Prostate gland (tissue), 2 donors: Measurements from ENCODE around the gene RCHY1. TPM values are rescaled to one million over a fixed set of nuclear protein-coding genes. Genes with fewer than 3 reads are reported as not detected.

Source experiments
- DNase-seq: peaks from one replicate; pipeline ENCODE4 v3.0.0-alpha.2; 2019; ENCODE audit warnings: low spot score
- H3K27ac ChIP-seq, 2 donors: fragments of 200-600 bp; sonication (generic); 2 replicates each; pipeline ENCODE4 v1.5.1; 2017 to 2019
- H3K27me3 ChIP-seq: fragments of 200-600 bp; sonication (generic); replicated peaks from 2 replicates; pipeline ENCODE4 v1.5.1; 2019; ENCODE audit not compliant: insufficient read depth
- H3K36me3 ChIP-seq, 2 donors: fragments of 200-600 bp; sonication (generic); 1 replicate in 1 of 2; 2 replicates in 1 of 2; pipeline versions ENCODE4 v1.5.1 to v1.8.1; 2017 to 2019
- H3K4me1 ChIP-seq: fragments of 200-600 bp; sonication (generic); replicated peaks from 2 replicates; pipeline ENCODE4 v1.5.1; 2019
- H3K4me3 ChIP-seq, 2 donors: fragments of 200-600 bp; sonication (generic); 2 replicates each; pipeline ENCODE4 v1.5.1; 2017 to 2019
- H3K9me3 ChIP-seq: fragments of 200-600 bp; sonication (generic); 2 replicates; pipeline ENCODE4 v1.5.1; 2017
- CTCF ChIP-seq, 4 experiments: fragments of 200-600 bp in 2 of 4; fragments of 450-650 bp in 2 of 4; sonication (generic) in 2 of 4; IDR thresholded peaks; 1 replicate in 3 of 4; 2 replicates in 1 of 4; pipeline ENCODE4 v1.5.1; 2016 to 2019; ENCODE audit warnings: antibody characterized with exemption in 4 of 4, mild to moderate bottlenecking in 2 of 4, moderate library complexity in 2 of 4
- POLR2A ChIP-seq: fragments of 450-650 bp; IDR thresholded peaks from one replicate; pipeline ENCODE4 v1.6.1; 2016; ENCODE audit warnings: antibody characterized with exemption, mild to moderate bottlenecking
- POLR2AphosphoS5 ChIP-seq: sonication (generic); formaldehyde crosslinking; IDR thresholded peaks from one replicate; pipeline ENCODE4 v1.6.1; 2017; ENCODE audit warnings: antibody characterized with exemption
- WGBS: methylation state at CpG from one replicate; pipeline ENCODE4 v1.1.5; 2018; 5-methylcytosine and 5-hydroxymethylcytosine counted together
- intact Hi-C: fragments of 100-400 bp; cut with DNase I; formaldehyde crosslinking; loops from one replicate; pipeline ENCODE4 v1.14.2; 2022
- total RNA-seq, 2 donors: library from RNA; depleted of rRNA; stranded (reverse); fragments of >200 nt; gene quantifications; one replicate each; pipeline ENCODE4 v1.1.0, GENCODE V29; 2016

The RCHY1 gene
- total RNA-seq, 2 donors from 2014 or later, result 18.7 to 23.3 TPM

DNA sequence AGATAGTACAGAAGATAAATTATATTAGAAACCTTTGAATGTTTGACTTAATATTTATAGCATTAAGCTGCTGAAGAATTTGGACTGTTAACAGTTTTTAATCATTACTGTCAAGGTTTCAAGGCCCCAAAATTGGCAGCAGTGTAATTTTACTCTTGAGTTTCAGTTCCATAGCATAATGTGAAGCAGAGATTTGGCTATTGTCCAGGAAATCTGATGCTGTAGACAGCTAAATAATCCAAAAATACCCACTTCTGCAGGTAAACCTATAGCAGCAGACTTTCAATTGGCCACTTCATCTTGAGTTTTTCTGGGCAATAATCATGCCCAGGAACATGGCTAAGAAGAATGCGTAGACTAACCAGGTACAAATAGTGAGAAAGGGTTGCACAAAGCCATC is 85.0 kb downstream of the RCHY1 start:
- intact Hi-C loops, result no loop called here
- no peaks in the 10 kb centered on the region for H3K4me1 ChIP-seq
- H3K27ac ChIP-seq, result no peak overlapping the region
- H3K27me3 ChIP-seq, result no peaks in the 10 kb centered on the region
- 0% methylated on average over 1 of the region's 1 CpG for WGBS
- TF ChIP-seq CTCF (IDR thresholded peaks at IDR 0.05) (no peak), POLR2AphosphoS5 (no peak), POLR2A (no peak)
- no peak overlapping the region for H3K4me3 ChIP-seq
- no peaks in the 10 kb centered on the region for H3K36me3 ChIP-seq
- H3K9me3 ChIP-seq, result no peaks in the 10 kb centered on the region
- DNase-seq, result no peak

Other genes starting within 250 kb of the RCHY1 start
- 10 to 100 TPM; 20.7 to 24.1 TPM for gene THAP6, start 70 bp upstream of the RCHY1 start, total RNA-seq
- gene ODAPH, start 41.7 kb upstream of the RCHY1 start, total RNA-seq, result not detected
- gene CDKL2, start 116.1 kb upstream of the RCHY1 start, total RNA-seq, result 1 to 10 TPM in 1 of 2 donors, not detected in 1; 2.7 TPM
- gene G3BP2, start 159.0 kb upstream of the RCHY1 start, total RNA-seq, result 100 to 1,000 TPM in 1 of 2 donors, 10 to 100 TPM in 1; 95.0 to 121 TPM
- 10 to 100 TPM; 52.0 to 53.3 TPM for gene USO1, start 210.2 kb upstream of the RCHY1 start, total RNA-seq